GM19397 (cell line): Measurements from ENCODE around the gene MPZ.

Experiments used
- ATAC-seq: cut with Tn5 transposase; IDR thresholded peaks from one replicate; pipeline ENCODE4 v1.9.1; 2021; ENCODE audit warnings: mild to moderate bottlenecking, moderate library complexity; ENCODE audit not compliant: unreplicated experiment

Gene MPZ

DNA sequence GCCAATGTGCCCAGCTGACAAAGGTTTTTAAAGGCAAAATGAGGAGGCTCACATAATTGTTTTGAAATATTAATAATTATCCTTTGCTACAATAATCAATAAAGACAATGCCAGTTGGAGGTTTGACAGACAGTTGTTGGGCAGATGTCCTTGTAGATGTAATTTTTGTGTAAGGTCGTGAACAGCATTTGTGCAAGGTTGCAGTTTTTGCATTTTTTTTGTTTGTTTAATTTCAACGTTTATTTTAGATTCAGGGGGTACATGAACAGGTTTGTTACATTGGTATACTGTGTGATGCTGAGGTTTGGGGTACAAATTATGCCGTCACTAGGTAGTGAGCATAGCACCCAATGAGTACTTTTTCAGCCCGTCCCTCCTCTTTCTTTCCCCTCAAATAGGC, 9.3 kb downstream of the MPZ start:
- ATAC-seq = no peak

DNA sequence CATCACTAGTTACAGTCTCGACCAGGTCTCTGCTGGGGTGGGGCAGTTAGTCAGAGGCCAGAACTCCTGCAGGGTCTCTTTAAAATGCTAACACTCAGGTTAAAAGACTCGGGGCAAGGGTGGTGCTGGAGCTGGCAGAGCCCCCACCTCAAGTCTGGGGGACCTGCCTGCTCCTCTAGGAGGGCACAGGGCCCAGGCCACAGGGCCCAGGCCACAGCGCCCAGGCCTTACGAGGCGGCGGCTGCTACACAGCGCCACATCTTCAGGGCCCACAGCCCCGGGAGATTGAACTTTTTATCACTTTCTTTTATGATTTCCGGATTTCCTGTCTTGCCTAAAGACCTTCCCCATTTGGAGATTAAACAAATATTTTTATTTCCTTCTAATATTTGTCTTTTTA, 10.4 kb downstream of the MPZ start:
- ATAC-seq = no peak

DNA sequence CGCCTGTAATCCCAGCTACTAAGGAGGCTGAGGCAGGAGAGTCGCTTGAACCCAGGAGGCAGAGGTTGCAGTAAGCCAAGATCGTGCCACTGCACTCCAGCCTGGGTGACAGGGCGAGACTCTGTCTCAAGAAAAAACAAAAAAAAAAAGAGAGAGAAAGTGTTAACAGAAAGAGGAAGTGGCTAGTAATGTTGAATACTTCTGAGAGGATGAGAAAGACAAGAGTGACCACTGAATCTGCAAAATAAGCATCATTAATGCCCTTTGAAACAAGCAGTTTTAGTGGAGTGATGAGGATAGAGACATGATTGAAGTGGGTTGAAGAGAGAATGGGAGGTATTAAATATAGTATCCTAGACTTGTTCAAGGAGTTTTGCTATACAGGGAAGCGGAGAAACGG, 11.7 kb downstream of the MPZ start:
- no peak for ATAC-seq

GRCh38 chr1:161297415-161297814, 12.4 kb downstream of the MPZ start:
- no peak for ATAC-seq

DNA sequence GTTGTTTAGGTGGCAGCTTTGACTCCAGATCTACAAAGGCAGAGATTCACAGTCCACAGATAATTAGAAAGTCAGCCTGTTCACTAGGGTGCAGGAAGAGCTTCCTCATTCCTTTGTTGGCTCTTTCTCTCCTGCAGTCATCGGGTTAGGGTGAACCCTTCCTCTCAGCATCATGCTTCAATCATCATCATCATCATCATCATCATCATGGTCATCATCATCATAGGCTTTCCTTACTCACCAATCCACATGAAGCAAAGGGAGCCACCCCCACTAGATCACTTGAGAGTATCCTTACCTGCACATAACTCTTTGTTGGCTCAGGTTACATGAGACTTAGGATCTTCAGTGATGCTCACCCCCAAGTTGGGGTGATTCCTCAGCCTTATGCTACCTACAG, 19.0 kb downstream of the MPZ start:
- ATAC-seq = no peak

- ATAC-seq = no peak
Observed at GRCh38 chr1:161287482-161288054, 22.2 kb downstream of the MPZ start.

GRCh38 chr1:161285521-161285920, 24.2 kb downstream of the MPZ start:
- ATAC-seq = no peak

DNA sequence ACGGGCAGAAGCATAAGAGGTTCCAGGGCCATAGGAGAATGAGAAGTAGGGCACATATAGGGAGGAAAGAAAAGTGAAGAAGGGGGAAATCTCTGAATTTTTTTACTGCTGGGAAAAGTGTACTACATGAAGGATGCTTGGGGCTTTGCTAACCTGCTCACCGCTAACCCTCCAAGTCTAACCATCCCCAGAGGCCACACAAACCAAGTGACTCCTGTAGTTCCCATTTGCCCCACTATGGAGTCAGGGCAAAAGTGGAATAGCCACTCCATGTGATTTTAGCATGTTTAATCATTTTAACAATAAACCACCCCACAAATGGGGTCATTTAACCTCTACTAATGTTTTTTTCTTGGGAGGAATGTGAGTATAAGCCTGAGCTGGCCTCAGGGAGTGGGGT, 24.7 kb downstream of the MPZ start:
- no peak for ATAC-seq

DNA sequence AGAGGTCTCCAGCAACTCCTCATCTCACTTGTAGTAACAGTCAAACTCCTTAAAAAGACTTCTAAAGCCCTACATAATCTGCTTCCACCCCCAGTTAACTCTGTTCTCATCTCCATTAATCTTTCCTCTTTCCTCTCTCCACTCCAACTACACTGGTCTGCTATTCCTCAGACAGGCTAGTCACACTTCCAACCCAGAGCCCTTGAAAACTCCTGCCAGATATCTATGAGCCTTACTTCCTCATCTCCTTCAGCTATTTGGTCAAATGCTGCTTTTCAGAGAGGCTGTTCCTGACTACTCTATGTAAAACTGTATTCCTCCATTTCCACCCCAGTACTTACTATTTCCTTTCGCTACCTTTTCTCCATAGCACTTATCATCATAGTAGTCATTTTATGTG, 26.8 kb downstream of the MPZ start:
- no peak for ATAC-seq

- ATAC-seq = no peak
Observed at GRCh38 chr1:161274874-161275273, 34.9 kb downstream of the MPZ start.

- no peak for ATAC-seq
Observed at GRCh38 chr1:161273402-161273801, 36.4 kb downstream of the MPZ start.

DNA sequence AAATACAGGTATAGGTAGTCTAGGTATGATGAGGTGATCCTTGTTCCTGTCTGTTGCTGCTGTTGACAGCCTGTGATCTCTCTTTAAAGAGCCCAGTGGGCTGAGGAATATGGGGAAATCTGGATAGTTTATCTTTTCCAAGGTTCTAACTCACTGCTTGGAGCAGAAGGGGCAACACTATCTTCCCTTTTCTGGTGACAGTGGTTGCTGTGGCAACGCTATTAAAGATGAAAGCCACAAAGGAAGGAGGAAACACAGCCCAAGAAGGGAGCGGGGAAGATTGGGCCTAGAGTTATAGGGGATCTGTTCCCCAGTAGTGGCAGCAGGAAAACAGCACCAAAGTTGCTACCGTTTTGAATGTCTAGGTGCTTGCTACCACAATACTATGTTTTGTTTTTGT, 42.4 kb downstream of the MPZ start:
- no peak for ATAC-seq

DNA sequence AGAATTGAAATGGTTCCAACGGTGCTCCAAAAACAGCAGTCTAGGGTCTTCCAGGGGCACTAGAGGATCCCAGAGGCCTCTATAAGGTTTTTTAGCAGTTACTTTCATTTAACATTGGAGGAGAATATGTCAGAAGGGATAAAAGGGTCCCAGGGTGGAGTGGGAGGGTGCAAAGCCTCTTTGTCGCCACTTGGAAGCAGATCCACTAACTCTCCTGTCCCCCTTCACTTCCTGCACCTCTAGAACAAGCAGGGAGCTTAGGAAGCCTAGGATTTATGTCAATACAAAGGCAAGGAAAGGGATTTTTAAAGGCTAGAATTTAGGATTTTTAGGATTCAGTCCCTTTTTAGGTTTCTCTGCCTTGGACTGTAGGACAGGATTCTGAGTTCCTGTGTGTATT, 42.9 kb downstream of the MPZ start:
- no peak for ATAC-seq

DNA sequence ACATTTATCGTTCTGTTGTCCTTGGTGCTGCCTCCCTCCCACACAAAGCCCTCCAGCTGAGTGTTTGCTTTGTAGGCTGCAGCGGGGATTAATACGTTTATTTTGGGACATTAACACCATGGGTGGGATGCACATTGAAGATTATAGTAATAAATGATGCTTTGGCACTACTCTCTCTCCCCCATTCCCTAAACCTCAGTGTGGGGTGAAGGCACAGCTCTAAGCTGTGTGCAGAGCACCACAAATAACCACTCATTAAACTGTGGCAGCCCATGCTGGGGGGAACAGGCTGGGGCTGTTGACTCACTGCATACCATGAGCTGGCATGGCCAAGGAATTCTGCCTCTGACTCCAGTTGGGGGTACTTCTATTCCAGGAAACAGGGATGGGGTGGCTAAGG, 43.6 kb downstream of the MPZ start:
- ATAC-seq = no peak

DNA sequence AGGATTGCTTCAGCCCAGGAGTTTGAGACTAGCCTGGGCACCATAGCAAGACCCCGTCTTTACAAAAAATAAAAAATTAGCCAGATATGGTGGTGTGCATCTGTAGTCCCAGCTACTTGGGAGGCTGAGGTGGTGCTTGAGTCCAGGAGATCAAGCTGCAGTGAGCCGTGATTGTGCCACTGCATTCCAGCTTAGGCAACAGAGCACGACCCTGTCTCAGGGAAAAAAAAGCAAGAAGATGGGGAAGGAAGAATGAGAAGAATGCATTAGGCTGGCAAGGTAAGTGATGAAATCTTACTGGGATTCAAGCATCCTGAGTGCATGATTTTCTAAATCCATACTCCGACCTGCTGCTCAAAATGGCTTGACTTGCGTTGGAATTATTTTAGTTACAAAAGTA, 44.5 kb downstream of the MPZ start:
- no peak for ATAC-seq

DNA sequence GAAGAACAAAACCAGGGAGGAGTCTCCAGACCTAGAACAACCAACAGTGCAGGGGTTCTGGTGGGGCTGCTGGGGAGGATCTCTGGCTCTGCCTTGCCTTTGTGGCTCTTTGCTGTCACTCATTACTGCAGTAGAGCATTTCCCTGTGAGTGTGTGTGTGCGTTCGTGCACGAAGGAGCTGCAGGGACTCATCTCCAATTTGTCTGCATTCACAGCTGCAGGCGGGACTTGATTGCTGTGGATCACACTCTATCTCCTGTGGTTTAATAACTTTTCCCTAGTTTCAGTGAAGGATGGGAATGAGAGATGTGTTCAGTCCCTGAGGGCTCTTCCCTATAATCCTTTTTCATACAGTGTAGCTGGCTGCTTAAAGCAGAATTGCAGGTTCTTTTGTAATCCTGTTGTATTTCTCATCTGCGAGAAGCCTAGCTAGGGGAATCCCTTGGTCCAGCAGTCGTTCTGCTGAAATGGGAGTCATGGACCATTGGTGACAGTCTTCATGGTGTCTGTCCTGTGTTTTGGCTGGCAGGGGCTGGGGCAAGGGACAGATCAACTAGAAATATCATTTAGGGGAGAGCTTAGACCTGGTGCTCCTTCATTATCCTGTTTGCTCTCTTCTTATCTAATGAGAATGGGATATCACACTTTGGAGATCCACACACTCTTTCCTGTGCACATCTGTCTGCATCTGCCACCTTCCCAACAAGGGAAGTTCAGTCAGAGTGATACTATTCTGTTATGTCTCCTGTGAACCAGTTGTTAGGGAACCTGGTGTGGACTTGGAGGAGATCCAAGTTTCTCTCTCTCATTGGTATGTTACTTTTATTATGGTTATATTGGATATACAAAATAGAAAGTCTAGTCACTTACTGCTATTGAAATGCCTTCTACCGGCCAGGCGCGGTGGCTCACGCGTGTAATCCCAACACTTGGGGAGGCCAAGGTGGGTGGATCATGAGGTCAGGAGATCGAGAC, 48.2 kb downstream of the MPZ start:
- no peak for ATAC-seq

DNA sequence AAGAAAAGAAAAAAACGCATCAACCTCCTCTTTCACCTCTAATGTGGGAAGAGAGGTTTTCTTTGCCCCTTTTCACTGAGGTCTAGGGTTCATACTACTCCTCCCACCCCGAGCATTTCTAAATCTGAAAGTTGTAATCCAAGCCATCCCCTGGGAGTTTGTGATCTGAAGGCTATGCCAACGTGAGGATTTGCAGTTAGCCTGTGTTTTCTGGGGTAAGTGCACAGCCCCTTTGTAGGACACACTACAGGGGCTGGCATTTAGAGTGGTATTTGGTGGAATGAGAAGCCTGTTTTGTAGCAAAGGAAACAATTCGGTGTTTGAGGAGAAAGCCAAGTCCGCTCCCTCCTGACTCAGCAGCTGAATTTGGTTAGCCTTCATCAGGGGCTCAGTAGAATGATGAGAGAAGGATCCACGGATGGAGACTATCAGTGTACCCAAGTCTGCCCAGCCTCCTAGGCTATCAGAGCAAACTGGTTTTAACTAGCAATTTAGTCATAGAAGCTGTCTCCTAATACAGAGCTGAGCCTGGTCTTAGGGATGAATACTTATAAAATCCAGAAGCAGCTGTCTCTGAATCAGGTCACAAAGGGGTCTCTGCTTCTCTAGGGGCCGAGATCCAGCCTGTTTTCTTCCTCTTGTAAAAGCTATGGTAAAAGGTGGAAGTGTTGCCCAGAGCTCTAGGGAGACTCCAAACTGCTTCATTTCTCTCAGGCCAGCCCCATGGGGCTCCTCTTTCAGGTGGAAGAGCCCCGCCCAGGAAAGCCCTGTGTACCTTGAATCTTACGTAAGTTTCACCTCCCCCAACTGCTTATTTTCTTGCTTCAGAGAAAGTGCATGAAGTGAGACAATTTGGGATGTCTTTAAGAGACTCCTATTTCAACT, 49.1 kb downstream of the MPZ start:
- no peak for ATAC-seq

DNA sequence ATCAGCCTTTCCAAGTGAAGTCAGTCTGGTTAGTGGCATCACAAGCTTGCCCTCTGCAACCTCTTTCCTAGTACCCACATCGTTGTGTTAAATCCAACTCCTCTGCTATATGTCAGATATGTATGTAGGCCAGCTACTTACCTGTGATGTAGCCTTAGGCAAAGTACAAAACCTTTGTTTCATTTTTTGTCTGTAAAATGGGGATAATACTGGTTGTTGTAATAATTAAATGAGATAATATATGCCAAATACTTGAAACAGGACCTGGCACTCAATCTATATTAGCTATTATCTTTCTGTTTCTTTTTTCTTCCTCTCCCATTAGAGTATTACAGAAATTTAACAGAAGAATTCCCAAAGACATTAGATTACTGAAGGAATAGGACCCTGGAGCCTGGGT, 50.0 kb downstream of the MPZ start:
- no peak for ATAC-seq

GRCh38 chr1:161259345-161259702, 50.4 kb downstream of the MPZ start:
- no peak for ATAC-seq

DNA sequence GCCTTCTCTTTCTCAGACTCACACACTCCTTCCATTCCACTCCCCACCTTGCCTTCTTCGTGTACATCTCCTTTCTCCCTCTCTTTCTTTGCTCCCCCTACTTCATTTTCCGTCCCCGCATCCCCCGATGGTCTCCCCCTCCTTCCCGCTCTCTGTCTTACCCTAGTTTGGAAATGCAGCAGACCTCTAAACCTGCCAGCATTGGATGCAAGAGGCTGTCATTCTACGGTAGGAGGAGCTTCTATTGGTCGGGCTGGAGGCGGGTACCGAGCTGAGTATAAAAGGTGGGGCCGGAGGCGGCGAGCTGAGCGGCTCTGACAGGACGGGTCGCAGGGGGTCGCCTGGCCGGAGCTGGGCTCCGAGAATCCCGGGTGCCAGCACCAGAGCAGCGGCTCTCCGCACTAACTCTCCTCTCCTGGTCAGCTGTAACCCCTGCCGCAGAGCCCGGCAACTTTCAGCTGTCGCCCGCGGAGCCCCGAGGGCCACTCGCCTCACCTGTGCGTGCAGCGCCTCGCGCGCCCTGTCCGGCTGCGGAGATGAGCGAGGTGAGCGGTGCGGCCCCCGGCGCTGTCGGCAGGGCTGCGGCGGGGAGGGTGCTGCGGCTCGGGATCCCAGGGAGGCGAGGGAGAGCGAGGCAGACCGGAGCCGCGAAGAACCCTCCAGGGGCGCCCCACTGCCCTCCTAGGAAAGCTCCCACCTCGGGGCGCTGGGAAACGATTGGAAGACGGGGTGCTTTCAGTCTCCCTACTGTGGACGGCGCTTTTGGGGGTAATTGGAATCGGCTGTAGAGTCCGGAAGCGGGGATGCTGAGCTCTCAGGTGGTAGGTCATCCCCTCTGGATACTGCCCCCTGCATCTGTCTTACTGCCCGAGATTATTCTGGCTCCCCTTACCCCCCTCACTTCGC, 51.1 kb downstream of the MPZ start, which contains the start of gene PCP4L1:
PCP4L1 (plus strand) TSS at position 307 of the 906 bp plus-strand sequence; CDS start at position 537, 230 bp downstream.
- no peak for ATAC-seq
